DLD1 (cell line): ENCODE measurements around the gene USP49.

Source experiments
- in situ Hi-C: cut with HindIII; loops from 2 replicates; pipeline ENCODE4 v1.10.0; 2017; ENCODE audit warnings: low sequenced_read_pairs

USP49 gene

DNA sequence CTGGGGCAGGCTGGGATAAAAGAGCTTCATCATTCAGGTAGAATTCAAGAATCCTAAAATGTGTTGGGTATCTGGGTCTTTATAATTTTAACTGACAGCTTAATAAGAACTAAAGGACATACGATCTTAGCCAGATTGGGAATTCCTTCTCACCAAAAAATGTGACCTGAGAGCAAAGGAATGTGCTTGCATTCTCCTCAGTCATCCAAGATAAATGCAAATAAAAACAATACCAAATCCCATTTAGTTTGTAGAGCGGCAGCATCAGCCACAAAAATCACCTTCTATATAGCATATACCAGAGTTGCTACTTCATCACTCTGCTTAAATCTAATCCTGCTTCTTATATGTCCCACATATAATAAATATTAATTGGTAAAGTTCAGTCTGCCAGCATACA, 16.9 kb downstream of the USP49 start:
- in situ Hi-C loops, result no loop called here

DNA sequence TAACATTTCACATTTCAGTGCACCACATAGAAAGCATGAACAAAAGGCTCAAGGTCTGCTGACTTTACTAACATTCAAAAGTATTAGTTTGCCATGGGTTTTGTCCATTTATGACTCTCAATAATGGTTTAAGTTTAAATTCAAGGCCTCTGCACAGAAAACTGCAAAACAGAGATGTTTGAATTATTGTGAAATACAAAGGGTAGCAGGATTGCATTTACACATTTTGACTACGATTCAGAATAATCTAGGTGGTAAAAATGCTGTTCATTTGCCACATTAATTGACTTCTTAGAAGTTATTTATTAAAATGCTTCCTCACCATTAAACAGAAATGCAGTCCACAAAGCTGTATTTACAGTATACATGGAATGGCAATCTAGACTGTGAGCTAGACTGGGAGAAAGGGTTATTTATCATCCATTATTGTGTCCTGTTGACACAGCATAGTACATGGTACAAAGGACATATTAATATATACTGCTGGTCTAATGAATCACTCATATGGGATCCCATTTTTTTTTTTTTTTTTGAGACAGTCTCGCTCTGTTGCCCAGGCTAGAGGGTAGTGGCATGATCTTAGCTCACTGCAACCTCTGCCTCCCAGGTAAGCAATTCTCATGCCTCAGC, 18.0 kb downstream of the USP49 start:
- in situ Hi-C loops, result no loop called here

DNA sequence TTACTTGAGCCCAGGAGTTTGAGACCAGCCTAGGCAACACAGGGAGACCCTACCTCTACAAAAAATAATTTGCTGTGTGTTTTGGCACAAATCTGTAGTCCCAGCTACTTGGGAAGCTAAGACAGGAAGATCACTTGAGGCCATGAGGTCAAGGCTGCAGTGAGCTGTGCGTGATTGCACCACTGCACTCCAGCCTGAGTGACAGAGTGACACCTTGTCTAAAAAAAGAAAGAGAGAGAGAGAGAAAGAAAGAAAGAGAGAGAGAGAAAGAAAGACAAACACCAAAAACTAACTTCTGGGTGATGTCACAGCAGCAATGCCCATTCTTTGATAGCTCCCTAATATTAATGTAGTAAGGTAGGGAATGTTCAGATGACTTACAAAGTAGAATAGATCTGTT, 20.4 kb downstream of the USP49 start:
- in situ Hi-C loops, result loop anchor here (5.0 kb wide), 1 partner anchor 87 kb away; the partner anchor contains the start of gene TOMM6

DNA sequence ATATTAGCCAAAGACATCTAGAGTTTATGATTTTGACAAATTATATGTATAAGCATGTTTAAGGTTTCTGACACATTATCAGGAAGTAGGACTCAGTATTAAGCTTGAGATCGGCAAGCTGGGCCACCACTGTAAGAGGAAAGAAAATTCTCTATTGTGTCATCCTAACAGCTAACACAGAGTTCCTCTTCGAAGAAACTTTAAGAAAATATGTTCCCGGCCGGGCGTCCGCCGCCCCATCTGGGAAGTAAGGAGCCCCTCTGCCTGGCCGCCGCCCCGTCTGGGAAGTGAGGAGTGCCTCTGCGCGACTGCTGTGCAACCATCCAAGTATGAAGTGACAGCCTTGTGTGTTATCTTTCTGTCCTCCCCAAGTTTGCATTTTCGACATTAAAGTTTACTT, 23.0 kb downstream of the USP49 start:
- in situ Hi-C loops, result loop anchor here (5.0 kb wide), 1 partner anchor 85 kb away; the partner anchor contains the start of gene TOMM6

DNA sequence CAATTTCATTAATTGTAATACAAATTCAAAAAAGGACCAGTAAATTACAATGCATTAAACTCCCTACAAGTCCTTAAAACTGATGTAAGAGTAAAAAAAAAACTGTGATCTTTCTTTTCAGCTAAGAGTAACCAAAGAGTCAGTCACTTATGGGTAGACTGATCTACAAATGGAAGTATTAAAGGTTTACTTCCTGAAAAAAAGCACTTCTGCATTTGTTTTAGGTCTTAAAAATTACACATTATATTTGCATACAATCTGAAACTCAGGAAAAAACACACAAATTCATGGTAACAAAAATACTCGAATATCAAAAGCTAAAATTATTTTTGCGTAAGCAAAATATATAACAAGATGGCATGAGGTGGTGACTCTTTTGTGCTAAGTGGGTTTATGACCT, 23.5 kb downstream of the USP49 start:
- in situ Hi-C loops, result loop anchor here (5.0 kb wide), 1 partner anchor 84 kb away; the partner anchor contains the start of gene TOMM6

DNA sequence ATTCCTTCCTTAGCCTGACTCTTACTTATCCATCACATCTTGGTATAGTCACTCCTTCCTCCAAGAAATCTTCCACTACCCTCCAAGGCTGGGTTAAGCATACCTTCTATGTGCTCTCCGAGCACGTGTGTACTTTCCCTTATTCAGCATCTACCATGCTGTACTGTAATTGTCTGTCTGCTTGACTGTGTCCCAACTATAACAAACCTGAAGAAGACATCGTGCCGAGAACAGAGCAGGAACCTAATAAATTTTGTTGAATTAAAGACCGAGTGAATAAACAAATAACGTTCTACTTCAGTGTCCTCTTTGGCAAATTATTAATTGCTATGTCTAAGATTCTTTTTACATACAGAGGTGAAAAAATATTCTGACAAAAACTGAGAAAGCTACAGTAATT, 35.8 kb downstream of the USP49 start:
- in situ Hi-C loops, result no loop called here

DNA sequence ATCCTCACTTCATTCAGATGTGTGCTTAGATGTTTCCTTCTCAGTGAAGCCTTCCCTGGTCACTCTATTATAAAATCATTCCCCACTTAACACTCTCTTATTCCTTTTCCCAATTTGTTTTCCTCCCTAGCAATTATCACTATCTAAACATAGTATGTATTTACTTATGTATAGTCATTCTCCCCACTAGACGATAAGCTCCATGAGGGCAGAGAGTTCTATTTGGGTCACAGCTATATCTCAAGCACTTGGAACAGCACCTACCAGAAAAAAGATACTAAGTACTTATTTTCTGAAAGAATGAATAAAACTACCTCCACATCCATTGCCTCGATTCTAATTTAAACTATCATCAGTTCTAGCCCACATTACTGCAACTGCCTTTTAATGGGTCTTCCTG, 36.5 kb downstream of the USP49 start:
- in situ Hi-C loops, result no loop called here

DNA sequence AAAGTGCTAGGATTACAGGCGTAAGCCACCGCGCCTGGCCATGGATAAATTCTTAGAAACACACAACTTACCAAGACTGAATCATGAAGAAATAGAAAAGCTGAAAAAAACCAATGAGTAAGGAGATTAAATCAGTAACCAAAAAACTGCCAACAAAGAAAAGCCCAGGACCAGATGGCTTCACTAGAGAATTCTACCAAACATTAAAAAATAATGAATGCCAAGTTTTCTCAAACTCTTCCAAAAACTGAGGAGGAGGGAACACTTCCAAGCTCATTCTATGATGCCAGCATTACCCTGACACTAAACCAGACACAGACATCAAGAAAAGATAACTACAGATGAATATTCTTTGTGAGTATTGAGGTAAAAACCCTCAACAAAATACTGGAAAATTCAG, 44.3 kb downstream of the USP49 start:
- in situ Hi-C loops, result no loop called here

DNA sequence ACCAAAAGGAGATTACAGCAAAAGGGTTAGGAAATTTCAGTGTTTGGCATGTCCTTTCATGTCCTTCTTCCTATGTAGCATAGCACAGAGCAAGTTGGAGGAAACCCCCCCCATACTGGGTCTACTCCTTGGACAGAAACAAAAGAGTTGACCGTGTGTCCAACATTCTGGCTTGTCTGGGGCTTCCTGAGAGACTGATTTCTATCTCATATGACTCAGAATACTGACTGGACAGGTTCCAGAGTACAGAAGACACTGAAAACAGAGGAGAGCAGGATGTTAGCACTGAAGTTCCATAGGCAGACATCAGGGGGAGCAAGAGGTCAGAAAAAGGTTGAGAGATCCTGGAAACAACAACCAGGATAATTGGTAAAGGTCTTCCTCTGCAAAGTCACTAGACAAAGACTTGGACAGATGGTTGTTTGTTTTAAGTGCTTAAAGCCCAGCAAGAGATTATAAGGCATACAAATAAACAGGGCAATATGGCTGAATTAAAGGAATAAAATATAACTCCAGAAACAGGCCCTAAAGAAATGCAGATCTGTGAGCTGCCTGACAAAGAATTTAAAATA, 48.4 kb downstream of the USP49 start:
- in situ Hi-C loops, result no loop called here

DNA sequence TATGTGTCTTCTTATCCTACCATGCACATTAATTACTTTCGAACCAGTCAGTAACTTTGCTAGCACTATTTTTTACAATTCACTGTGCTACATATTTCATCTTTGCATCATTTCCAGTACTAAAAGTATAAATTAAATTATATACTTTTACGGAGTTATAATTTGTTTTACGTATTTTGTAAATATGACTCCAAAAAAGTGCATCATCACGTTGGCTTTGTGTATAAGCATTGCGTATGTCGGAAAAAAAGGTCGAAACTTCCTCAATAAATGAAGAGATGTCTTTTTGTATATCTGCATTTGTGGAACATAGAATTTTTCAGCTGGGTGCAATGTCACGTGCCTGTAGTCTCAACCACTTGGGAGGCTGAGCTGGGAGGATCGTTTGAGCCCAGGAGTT, 52.0 kb downstream of the USP49 start:
- in situ Hi-C loops, result no loop called here

DNA sequence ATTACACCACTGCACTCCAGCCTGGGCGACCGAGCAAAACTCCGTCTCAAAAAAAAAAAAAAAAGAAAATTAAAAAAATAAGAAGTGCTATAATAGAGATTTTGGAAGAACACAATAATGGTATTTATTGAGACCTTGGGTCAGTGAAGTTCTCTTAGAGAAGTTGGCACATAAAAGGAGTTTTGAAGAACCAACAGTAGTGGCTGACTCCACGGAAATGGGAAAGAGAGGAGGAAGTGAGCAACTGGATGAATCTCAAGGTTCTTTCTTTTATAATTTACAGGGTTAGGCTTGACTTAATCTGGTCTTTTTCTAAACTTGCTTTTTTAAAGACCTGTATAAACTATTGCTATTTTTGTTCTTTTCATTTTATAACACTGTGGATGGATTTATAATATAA, 54.8 kb downstream of the USP49 start:
- in situ Hi-C loops, result no loop called here

DNA sequence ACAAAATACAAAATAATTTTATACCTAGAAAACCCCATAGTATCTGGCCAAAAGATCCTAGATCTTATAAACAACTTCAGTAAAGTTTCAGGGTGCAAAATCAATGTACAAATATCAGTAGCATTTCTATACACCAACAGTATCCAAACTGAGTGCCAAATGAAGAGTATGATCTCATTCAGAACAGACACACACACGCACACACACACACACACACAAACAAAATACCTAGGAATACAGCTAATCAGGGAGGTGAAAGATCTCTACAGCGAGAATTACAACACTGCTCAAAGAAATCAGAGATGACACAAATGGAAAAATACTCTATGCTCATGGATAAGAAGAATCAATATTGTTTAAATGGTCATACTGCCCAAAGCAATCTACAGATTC, 58.5 kb downstream of the USP49 start:
- in situ Hi-C loops, result no loop called here

DNA sequence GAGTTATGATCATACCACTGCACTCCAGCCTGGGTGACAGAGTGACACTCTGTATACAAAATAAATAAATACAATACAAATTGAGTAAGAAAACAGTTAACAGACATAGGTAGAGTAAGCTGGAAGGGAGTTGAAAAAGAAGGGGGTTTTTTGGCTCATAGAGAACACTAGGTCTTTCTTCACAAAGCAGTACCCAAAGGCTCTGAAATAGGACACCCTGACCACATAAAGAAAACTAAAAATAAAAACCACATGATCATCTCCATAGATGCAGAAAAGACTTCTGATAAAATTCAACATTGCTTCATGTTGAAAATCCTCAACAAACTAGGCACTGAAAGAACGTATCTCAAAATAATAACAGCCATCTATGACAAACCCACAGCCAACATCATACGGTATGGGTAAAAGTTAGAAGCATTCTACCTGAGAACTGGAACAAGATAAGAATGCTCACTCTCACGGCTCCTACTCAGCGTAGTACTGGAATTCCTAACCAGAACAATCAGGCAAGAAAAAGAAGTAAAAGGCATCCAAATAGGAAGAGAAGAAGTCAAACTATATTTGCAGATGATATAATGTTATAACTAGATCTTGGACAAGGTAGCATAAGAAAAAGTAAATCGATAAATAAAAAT, 59.0 kb downstream of the USP49 start:
- in situ Hi-C loops, result no loop called here

DNA sequence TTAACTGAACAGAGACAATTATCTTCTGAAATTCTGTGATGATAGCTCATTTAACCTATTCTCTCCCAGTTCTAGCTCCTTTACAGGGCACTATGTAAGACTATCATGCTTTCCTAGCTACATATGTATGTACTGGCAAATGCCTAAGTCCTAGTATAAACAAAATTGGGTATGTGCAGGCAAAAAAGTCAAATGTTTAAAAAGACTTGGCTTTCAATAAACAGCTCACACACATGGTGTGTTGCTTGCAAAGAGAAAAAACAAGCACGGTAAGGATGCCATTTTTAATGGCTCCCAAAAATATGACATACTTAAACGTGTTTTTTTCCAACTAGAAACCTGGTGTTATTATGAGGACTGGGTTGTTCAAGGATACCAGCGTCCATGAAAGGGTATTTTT, 62.9 kb downstream of the USP49 start:
- in situ Hi-C loops, result no loop called here

DNA sequence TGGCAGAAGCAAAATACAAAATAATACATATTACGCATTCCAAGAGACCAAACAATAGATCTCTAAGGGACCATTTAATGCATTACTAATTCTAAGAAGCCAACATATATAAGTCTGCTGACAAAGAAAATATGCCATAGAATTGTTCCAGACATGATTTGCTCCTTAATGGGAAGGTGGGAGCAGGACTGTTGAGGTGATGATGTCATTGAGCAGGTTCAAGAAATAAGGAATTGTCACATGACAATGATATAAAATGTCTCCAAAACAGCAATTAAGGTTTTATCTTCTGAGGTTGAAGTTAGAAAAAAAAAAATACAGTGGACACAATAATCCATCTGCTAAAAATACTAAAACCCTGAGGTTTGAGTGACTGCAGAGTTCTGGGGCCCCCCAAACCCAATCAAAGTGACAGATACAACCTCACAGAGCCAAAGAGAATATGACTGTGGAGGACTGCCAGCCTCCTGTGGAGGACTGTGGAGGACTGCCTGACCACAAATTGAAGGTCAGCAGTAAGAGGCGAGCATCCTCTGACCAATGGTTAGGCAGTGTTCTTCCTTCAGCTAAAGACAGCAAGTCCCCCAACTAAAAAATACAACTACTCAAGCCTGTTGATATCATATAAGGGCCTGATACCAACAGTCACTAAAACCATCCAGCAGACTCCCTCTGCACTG, 68.7 kb downstream of the USP49 start:
- in situ Hi-C loops, result no loop called here

DNA sequence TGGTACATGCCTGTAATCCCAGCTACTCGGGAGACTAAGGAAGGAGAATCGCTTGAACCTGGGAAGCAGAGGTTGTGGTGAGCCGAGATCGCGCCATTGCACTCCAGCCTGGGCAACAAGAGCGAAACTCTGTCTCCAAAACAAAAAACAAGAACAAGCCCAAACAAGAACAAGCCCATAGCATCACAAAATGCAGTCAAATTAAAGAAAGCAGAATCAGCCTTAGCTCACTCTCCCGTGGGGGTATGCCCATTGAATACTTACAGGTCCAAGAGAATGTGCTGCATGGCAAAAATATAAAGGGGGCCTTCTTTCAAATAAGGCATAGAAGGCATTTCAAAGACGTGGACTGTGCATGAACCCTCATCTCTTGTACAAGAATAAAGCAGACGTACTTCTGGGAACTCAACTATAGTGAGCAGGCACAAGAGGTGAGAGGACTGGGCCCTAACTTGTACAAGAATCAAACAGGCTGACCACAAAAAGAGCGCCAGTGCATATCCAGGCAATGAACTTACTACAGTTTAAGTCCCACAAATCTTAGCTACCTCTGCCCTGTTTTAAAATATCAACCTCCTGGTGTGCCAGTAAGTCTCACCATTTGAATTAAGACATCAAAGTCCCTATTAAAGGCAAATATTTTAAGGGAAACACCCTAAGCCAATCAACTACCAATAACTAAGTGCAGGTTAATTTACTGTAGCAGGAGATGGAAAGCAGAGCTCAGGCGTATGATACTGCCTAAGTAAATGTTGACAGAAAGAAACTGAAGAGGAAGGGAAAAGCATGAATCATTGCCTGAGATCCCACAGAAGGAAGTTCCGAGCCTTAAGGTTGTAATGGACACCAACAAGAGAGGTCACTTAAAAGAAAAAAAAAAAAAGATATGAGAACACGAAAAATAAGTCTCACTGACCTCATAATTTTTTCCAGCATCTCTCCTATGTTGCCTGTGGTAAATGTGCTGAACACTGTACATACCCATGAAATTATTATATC, 70.3 kb downstream of the USP49 start:
- in situ Hi-C loops, result no loop called here

DNA sequence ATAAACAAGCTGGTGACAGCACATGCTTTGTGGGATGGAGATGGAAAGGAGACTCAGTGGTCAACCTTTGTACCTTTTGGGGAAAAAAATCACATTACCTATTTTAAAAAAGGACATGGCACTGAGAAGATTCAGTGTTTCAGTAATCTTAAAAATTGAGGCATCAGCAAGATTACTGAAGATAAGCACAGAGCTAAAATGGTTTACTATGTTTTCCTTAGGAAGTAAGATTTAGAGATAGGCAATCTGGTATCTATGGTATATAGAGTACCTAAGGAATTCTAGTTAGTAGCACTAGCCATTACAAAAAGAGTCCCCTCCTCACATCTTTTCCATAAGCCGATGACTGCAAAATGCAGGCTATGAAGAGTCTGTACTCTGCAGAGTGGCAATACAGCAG, 72.0 kb downstream of the USP49 start:
- in situ Hi-C loops, result no loop called here

DNA sequence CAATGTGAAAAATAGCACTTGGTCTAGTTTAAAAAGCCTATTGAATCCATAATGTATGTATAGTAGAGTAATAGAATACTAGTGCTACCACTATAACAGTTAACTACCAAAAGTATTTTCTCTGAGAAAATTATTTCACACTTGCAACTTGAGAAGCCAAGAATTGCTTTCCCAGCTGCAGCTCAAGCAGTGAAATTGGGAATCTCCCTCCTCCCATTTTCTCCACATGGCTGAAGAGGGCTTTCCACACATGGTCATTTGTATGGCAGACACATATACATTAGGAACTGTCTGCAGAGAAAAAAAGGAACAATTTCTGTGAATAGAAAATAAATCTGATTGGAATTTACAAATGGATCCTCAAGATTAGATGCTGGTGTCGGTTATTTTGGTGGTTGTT, 73.2 kb downstream of the USP49 start:
- in situ Hi-C loops, result no loop called here

DNA sequence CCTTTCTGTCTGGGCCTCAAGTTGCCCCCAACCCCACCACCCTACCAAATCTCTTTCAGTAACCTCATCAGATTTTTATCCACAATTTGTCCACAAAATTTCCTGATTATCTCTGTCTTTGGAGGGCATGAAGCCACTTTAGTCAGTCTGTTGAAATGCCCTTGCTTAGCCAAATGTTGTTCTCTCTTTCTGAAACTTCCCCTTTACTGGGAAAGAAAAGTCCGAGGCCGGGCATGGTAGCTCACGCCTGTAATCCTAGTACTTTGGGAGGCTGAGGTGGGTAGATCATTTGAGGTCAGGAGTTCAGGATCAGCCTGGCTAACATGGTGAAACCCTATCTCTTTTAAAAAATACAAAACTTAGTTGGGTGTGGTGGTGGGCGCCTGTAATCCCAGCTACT, 73.9 kb downstream of the USP49 start:
- in situ Hi-C loops, result no loop called here

DNA sequence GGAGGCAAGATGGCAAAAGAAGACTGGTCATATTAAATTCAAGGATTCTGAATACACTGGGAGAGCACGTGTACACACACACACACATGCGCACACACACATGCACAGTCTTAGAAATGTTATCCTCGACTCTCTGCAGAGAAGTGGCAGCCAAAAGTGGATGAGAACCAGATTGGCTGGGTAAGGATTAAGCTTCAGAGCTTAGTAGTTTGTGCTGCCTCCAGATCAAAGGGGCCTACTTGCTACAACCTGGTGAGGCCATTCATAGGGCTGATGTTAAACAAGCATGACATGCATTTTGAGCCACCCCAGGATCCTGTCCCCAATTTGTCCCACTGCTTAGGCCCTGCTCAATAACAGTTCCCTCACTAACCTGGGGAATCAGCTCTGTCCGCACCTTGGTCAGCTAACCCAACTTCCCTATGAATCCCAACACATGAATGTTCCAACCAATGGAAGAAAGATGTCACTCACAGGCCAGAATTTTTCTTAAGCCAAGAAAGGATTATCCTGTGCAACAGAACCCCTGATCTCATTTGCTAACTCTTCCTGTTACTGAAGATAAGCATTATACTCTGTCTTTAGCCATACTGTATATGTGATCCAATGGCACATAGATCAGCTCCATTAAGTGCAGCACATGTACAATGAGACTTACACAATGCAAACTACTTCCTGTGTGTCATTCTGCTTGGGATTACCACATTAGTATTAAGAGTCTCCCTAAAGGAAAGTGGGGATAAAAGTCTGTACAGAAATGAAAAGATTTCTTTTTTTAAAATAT, 76.7 kb downstream of the USP49 start:
- in situ Hi-C loops, result no loop called here
